Retina (tissue), 1 donor: ENCODE data around the gene KRT37.
"Not testable (repeated sequence)": the region's sequence is repeated elsewhere in the genome, so short reads cannot be mapped to it uniquely, and the experiment has no call there.

ENCODE experiments used
- DNase-seq: peaks from one replicate; pipeline ENCODE4 v3.0.0-alpha.2; 2016

Gene KRT37

GRCh38 chr17:41403404-41404023 lies 20.9 kb downstream of the KRT37 start:
- no peak for DNase-seq

- DNase-seq: no peak
Measured at GRCh38 chr17:41402161-41402560, 22.2 kb downstream of the KRT37 start.

GRCh38 chr17:41396996-41397660 lies 27.3 kb downstream of the KRT37 start, which contains the start of gene KRT31:
KRT31 (minus strand) TSS chr17:41397608; CDS start chr17:41397539, 69 bp downstream.
- no peak for DNase-seq

GRCh38 chr17:41396340-41396739 lies 28.0 kb downstream of the KRT37 start:
- no peak for DNase-seq

- DNase-seq: no peak
Measured at GRCh38 chr17:41395611-41396010, 28.8 kb downstream of the KRT37 start.

GRCh38 chr17:41395044-41395443 lies 29.3 kb downstream of the KRT37 start:
- DNase-seq: not testable (repeated sequence)

GRCh38 chr17:41394254-41394996 lies 30.0 kb downstream of the KRT37 start:
- no peak for DNase-seq

GRCh38 chr17:41393826-41394225 lies 30.6 kb downstream of the KRT37 start:
- no peak for DNase-seq

GRCh38 chr17:41393294-41393693 lies 31.1 kb downstream of the KRT37 start:
- no peak for DNase-seq

GRCh38 chr17:41392278-41392677 lies 32.1 kb downstream of the KRT37 start:
- DNase-seq: no peak

GRCh38 chr17:41391535-41391934 lies 32.9 kb downstream of the KRT37 start:
- no peak for DNase-seq

GRCh38 chr17:41390411-41390938 lies 33.9 kb downstream of the KRT37 start:
- DNase-seq: no peak

GRCh38 chr17:41387670-41388069 lies 36.7 kb downstream of the KRT37 start:
- no peak for DNase-seq

GRCh38 chr17:41386227-41386626 lies 38.2 kb downstream of the KRT37 start:
- DNase-seq: no peak

GRCh38 chr17:41383690-41384089 lies 40.7 kb downstream of the KRT37 start:
- no peak for DNase-seq

- no peak for DNase-seq
Measured at GRCh38 chr17:41382394-41382793, 42.0 kb downstream of the KRT37 start.

GRCh38 chr17:41381943-41382342 lies 42.4 kb downstream of the KRT37 start, which contains the start of gene KRT34:
KRT34 (minus strand) TSS chr17:41382306; CDS start chr17:41382246, 60 bp downstream.
- DNase-seq: not testable (repeated sequence)

- not testable (repeated sequence) for DNase-seq
Measured at GRCh38 chr17:41380091-41380490, 44.3 kb downstream of the KRT37 start.

GRCh38 chr17:41377546-41377945 lies 46.8 kb downstream of the KRT37 start:
- no peak for DNase-seq
